IPS-18a (cell line): Measurements from ENCODE around the gene ADCY10.
"Not testable (repeated sequence)": the region's sequence is repeated elsewhere in the genome, so short reads cannot be mapped to it uniquely, and the experiment has no call there.

Source experiments
- H3K27ac ChIP-seq: one replicate; pipeline ENCODE4 v1.5.1; 2013; ENCODE audit warnings: low read length
- H3K27me3 ChIP-seq: one replicate; pipeline ENCODE4 v1.6.1; 2013; ENCODE audit warnings: mild to moderate bottlenecking, low read length; ENCODE audit not compliant: control insufficient read depth, insufficient read depth
- H3K36me3 ChIP-seq: one replicate; pipeline ENCODE4 v1.6.1; 2013; ENCODE audit warnings: low read depth, low read length; ENCODE audit not compliant: control insufficient read depth
- H3K4me1 ChIP-seq: one replicate; pipeline ENCODE4 v1.6.1; 2013; ENCODE audit warnings: low read depth, low read length; ENCODE audit not compliant: control insufficient read depth
- H3K4me3 ChIP-seq: one replicate; pipeline ENCODE4 v1.5.1; 2013; ENCODE audit warnings: low read length
- H3K9ac ChIP-seq: one replicate; pipeline ENCODE4 v1.6.1; 2013; ENCODE audit warnings: mild to moderate bottlenecking, low read length, moderate library complexity
- H3K9me3 ChIP-seq: one replicate; pipeline ENCODE4 v1.6.1; 2013; ENCODE audit warnings: low read depth, low read length; ENCODE audit not compliant: control insufficient read depth

Gene ADCY10

DNA sequence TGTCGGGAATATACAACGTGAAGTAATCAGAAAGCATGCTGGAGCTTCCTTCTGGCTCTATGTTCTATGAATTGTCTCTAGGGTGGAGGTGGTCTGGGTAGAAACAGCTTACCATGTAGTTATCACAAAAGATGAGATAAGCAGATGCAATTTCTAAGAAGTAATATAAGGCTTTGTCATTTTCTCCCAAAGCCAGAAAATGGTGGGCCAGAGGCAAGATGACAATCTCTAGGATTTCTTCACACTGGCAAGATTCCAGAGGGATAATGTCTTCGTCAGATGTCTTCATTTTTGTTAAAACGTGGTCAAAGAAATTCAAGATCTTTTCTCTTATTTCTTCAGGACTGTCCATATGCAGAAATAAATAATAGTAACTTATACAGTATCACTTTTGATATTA, 77.7 kb downstream of the ADCY10 start:
- H3K4me1 ChIP-seq = no peaks in the 10 kb centered on the region
- no peak overlapping the region for H3K9ac ChIP-seq
- H3K27ac ChIP-seq = no peak overlapping the region
- H3K4me3 ChIP-seq = no peak overlapping the region
- H3K9me3 ChIP-seq = no peaks in the 10 kb centered on the region
- no peaks in the 10 kb centered on the region for H3K36me3 ChIP-seq
- H3K27me3 ChIP-seq = no peaks in the 10 kb centered on the region

DNA sequence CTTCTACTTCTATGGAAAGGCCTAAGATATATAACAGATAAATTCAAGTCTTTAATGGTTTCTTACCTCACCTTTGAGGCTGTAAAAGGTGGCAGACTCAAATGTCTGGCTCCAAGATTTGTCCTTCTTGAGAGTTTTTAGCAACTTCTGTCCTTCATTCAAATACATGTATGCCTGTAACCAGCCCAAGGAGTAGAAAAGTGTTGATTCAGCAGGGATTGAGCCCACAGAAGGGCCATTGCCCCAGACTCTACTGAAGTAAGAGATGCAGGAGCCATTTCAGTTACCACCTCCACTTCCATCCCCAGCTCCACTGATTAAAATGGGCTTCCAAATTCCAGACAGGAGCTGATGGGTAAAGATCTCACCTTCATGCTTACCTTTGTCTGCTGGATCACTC, 80.0 kb downstream of the ADCY10 start:
- H3K9me3 ChIP-seq = no peaks in the 10 kb centered on the region
- no peak overlapping the region for H3K4me3 ChIP-seq
- H3K4me1 ChIP-seq = peaks cover 8% of the 10 kb centered on the region
- H3K9ac ChIP-seq = no peak overlapping the region
- no peaks in the 10 kb centered on the region for H3K27me3 ChIP-seq
- H3K27ac ChIP-seq = no peak overlapping the region
- no peaks in the 10 kb centered on the region for H3K36me3 ChIP-seq

DNA sequence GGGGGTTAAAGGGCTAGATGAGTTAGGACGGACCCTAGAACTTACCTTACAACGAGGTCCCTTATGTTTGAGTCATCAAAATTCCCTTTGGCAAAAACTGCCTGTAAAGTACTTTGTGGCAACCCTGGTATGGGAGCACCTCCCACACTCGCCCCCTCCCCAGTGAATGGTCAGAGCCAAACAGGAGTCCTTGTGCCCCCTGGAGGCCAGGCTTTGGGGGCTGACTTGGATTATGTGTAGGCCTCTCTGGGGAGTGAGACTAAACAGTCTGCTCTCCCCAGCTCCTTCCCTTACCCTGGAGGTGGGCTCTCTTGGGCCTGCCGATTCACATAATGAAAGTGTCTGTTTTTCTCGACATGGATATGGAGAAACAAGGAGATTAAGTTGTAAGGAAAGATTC, 81.2 kb downstream of the ADCY10 start:
- peaks cover 8% of the 10 kb centered on the region for H3K4me1 ChIP-seq
- no peaks in the 10 kb centered on the region for H3K9me3 ChIP-seq
- H3K36me3 ChIP-seq = no peaks in the 10 kb centered on the region
- no peak overlapping the region for H3K27ac ChIP-seq
- no peaks in the 10 kb centered on the region for H3K27me3 ChIP-seq
- no peak overlapping the region for H3K4me3 ChIP-seq
- H3K9ac ChIP-seq = no peak overlapping the region

DNA sequence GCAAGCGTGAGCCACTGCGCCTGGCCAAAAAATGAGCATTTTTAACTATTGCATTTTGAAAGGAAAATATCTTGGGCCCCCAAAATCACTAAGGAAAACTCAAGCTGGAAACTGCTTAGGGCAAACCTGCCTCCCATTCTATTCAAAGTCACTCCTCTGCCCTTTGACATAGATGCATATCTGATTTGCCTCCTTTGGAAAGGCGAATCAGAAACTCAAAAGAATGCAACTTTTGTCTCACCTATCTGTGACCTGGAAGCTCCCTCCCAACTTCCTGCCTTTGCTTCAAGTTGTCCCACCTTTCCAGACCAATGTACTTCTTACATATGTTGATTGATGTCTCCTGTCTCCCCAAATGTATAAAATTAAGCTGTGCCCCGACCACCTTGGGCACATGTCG, 83.3 kb downstream of the ADCY10 start:
- not testable (repeated sequence) for H3K27ac ChIP-seq, H3K9me3 ChIP-seq, H3K9ac ChIP-seq, H3K4me1 ChIP-seq, H3K4me3 ChIP-seq, H3K27me3 ChIP-seq, H3K36me3 ChIP-seq

DNA sequence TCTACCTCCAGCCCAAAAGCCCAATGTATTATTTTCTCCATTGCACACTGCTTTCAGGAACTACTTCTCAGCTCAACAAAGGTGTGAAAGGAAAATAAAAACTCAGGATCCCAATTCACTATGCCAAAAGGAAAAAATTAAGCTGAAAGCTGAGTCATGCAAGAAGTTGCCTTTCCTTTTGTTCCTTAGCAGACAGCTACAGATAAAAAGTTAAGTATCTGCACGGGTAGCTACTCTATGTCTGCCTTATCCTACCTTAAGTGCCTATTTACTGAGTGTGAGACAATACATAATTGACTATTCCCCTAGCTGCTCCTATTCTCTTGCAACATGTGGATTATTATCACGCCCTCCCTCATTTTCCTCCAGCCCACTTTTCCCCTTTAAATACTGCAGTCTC, 84.1 kb downstream of the ADCY10 start:
- H3K27ac ChIP-seq = no peak overlapping the region
- no peaks in the 10 kb centered on the region for H3K27me3 ChIP-seq
- H3K36me3 ChIP-seq = no peaks in the 10 kb centered on the region
- H3K4me1 ChIP-seq = peaks cover 8% of the 10 kb centered on the region
- H3K9me3 ChIP-seq = no peaks in the 10 kb centered on the region
- H3K9ac ChIP-seq = no peak overlapping the region
- H3K4me3 ChIP-seq = no peak overlapping the region

DNA sequence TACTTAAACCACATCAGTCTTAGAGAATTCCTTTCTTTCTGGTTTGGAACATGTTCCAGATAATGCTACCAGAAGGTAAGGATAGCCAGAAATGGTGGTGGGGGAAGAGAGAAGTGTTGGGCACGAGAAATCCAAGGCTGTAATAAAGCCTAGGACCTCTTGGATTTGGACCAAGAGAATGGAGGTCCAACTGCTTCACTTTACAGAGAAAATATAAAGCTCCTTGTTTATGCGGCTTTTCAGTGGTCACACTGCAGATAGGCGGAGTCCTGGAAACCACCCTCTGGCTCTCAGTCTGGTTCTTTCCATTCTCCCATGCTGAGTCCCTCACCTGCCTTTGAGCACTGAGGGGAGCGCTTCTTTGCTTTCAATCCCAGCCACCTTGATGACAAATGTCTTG, 87.8 kb downstream of the ADCY10 start:
- no peaks in the 10 kb centered on the region for H3K9me3 ChIP-seq
- H3K4me3 ChIP-seq = no peak overlapping the region
- H3K9ac ChIP-seq = no peak overlapping the region
- H3K27me3 ChIP-seq = no peaks in the 10 kb centered on the region
- no peak overlapping the region for H3K27ac ChIP-seq
- H3K4me1 ChIP-seq = peaks cover 8% of the 10 kb centered on the region
- H3K36me3 ChIP-seq = no peaks in the 10 kb centered on the region

DNA sequence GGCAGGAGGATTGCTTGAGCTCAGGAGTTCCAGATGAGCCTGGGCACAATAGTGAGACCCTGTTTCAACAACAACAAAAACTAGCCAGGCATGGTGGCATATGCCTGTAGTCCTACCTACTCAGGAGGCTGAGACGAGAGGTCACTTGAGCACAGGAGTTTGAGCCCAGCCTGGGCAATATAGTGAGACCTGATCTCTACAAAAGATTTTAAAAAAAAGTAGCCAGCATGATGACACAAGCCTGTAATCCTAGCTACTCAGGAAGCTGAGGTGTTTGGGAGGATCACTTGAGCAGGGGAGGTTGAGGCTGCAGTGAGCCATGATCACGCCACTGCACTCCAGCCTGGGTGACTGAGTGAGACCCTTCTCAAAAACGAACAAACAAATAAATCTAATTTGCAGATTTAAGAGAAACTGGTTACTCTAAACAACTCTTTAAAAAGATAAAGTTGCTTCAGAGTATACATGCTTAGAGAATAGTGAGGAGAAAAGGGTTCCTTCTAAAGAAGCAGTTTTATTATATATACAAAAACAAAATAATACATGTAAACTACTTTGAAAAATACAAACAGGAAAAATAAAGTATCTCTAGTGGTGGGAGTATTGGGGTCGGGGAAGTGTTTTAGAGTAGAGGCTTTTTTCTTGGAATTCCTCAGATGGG, 88.4 kb downstream of the ADCY10 start:
- Histone ChIP-seq H3K27me3 (no peaks in the 10 kb centered on the region), H3K27ac (no peak overlapping the region), H3K9ac (no peak overlapping the region), H3K4me1 (peaks cover 5% of the 10 kb centered on the region), H3K36me3 (no peaks in the 10 kb centered on the region), H3K9me3 (no peaks in the 10 kb centered on the region), H3K4me3 (no peak overlapping the region)

DNA sequence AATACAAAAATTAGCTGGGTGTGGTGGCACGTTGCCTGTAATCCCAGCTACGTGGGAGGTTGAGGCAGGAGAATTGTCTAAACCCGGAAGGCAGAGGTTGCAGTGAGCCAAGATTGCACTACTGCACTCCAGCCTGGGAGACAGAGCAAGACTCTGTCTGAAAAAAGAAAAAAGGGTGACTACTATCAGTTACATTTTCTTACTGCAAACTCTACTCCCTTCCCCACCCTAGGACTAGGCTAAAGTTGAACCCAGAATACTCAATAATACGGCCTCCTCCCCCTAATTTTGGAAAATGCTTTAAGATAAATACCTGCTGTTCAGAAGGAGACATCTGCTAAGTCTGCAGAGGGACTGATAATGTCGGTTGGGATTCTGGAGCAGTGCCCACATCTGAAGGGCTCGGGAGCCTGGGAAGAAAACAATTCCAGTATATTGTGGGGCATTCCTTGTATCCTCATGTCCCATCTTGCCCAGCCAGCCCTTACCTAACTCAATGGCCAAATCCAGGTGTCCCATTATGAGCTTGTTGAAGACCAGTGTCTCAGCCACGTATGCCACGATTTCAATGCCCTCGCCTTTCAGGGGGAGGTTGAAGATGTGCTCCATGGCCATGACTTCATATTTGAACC, 89.7 kb downstream of the ADCY10 start:
- H3K27ac ChIP-seq = no peak overlapping the region
- H3K4me1 ChIP-seq = no peaks in the 10 kb centered on the region
- no peak overlapping the region for H3K4me3 ChIP-seq
- H3K9ac ChIP-seq = no peak overlapping the region
- H3K9me3 ChIP-seq = no peaks in the 10 kb centered on the region
- no peaks in the 10 kb centered on the region for H3K36me3 ChIP-seq
- no peaks in the 10 kb centered on the region for H3K27me3 ChIP-seq

DNA sequence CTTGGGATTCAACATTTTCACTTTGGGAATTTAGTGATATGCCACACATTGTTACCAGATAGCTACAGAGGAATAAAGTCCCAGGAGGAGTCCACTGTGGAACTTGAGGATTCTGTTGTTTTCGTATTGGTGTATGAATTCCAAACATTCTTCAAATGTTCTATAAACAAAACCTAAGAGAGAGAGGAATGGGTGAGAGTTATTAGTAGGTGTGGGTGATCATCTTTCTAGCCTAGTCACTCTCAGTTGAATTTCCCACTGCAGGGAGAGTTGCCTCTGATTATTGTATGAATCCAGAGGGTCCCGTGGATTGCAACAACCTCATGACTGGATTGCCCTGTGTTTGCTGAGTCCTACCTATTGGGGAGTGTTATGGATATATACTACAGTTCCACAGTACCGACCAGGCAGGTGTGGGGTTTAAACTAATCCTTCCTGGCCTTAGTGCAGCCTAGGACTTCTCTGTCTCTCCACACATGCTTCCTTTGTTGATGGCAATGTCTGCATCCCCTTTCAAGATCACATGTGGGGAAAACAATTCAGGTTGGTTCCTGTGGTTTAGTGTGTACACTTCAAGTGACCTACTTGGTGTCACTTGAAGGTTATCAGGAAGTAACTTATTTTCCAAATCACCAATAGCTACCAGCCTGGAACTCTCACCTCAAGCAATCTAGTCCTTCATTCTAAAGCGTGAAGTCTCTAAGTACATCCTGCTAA, 91.8 kb downstream of the ADCY10 start:
- Histone ChIP-seq H3K9me3 (no peaks in the 10 kb centered on the region), H3K4me3 (no peak overlapping the region), H3K27ac (no peak overlapping the region), H3K27me3 (no peaks in the 10 kb centered on the region), H3K4me1 (no peaks in the 10 kb centered on the region), H3K9ac (no peak overlapping the region), H3K36me3 (no peaks in the 10 kb centered on the region)

DNA sequence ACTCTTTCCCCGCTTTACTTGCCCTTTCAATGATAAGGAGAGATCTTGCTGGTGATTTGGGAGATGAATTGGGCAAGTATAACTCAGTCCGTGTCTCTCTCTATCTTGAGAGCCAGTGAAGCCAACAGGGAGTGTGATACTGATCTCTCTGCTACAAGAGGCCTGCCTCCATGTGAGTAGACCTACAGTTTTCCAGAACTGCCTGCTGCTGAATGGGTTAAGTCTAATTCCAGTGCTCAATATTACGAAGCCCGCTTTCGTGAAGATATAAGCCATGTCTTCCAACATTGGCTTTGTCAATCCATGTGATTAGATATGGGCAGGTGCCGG, 92.6 kb downstream of the ADCY10 start:
- H3K36me3 ChIP-seq = no peaks in the 10 kb centered on the region
- H3K9ac ChIP-seq = no peak overlapping the region
- H3K27ac ChIP-seq = no peak overlapping the region
- H3K4me1 ChIP-seq = no peaks in the 10 kb centered on the region
- no peaks in the 10 kb centered on the region for H3K9me3 ChIP-seq
- H3K27me3 ChIP-seq = no peaks in the 10 kb centered on the region
- H3K4me3 ChIP-seq = no peak overlapping the region

DNA sequence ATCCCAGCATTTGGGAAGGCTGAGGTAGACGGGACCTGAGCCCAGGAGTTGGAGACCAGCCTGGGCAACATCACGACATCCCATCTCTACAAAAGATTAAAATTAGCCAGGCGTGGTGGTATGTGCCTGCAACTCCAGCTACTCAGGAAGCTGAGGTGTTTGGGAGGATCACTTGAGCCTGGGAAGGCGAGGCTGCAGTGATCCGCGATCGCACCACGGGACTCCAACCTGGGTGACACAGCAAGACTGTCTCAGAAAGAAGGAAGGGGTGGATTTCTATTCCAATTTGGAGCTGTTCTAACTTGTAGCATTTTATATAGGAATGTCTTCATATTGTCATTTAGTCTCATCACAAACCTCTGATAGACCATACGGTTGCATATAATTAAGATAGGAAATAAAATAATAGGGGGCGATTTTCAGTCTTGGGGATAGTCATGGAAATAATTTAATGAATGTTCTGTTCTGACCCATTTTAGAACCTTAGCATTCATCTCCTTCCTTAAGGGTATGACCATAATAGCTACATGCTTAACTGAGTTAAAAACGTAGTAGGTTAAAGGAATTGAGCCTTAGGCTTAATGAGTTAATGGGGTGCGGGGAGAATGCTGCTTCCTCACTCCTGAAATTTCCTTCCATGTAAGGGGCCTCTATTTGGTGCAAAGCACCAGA, 93.1 kb downstream of the ADCY10 start:
- Histone ChIP-seq H3K27me3 (no peaks in the 10 kb centered on the region), H3K4me3 (no peak overlapping the region), H3K27ac (no peak overlapping the region), H3K4me1 (no peaks in the 10 kb centered on the region), H3K9me3 (no peaks in the 10 kb centered on the region), H3K9ac (no peak overlapping the region), H3K36me3 (no peaks in the 10 kb centered on the region)
